H1 (cell line): ENCODE data around the gene KLHL3. TPM values are rescaled to one million over a fixed set of nuclear protein-coding genes. Genes with fewer than 3 reads are reported as not detected.

Experiments used
- CTCF ChIA-PET: fragments of 300-600 bp; sonication (Branson Sonifier 250); formaldehyde crosslinking; loops from one replicate; lab custom pipeline; 2021; ENCODE audit not compliant: partially characterized antibody; lab: Charles Lee
- POLR2A ChIA-PET: fragments of 300-600 bp; sonication (Branson Sonifier 250); formaldehyde crosslinking; loops from one replicate; lab custom pipeline; 2021; ENCODE audit warnings: inconsistent platforms; ENCODE audit not compliant: partially characterized antibody; lab: Charles Lee
- DNase-seq, 2 experiments: peaks; one replicate each; pipeline versions ENCODE4 v3.0.0 to v3.0.0-alpha.2; 2010 to 2022; ENCODE audit warnings: low spot score in 2 of 2, low read depth in 1 of 2, mixed read lengths in 1 of 2
- FAIRE-seq: peaks from 2 replicates; lab custom pipeline; 2011; peaks lifted over from hg19 to GRCh38; lab: Jason Lieb, UNC
- H2AFZ ChIP-seq: 2 replicates; pipeline ENCODE4 v1.8.1; 2012; ENCODE audit warnings: low read length, inconsistent platforms
- H2AK5ac ChIP-seq: 2 replicates; pipeline ENCODE4 v1.6.1; 2013; ENCODE audit warnings: low read depth, low read length
- H2BK120ac ChIP-seq: replicated peaks from 2 replicates; pipeline ENCODE3; 2013; ENCODE audit warnings: low read depth, low read length, inconsistent platforms
- H2BK12ac ChIP-seq: 2 replicates; pipeline ENCODE4 v1.6.1; 2013; ENCODE audit warnings: low read depth, low read length
- H2BK15ac ChIP-seq: 2 replicates; pipeline ENCODE4 v1.6.1; 2013; ENCODE audit warnings: low read length
- H2BK20ac ChIP-seq: 2 replicates; pipeline ENCODE4 v1.6.1; 2013; ENCODE audit warnings: low read length
- H2BK5ac ChIP-seq: 2 replicates; pipeline ENCODE4 v1.6.1; 2013; ENCODE audit warnings: low read depth, low read length
- H3K14ac ChIP-seq: 2 replicates; pipeline ENCODE4 v1.6.1; 2013; ENCODE audit warnings: inconsistent platforms; ENCODE audit not compliant: insufficient read length
- H3K18ac ChIP-seq: 2 replicates; pipeline ENCODE4 v1.6.1; 2013; ENCODE audit warnings: low read length; ENCODE audit errors: extremely low read depth
- H3K23ac ChIP-seq: 2 replicates; pipeline ENCODE4 v1.6.1; 2013; ENCODE audit warnings: inconsistent platforms; ENCODE audit not compliant: insufficient read length
- H3K23me2 ChIP-seq: 2 replicates; pipeline ENCODE4 v1.6.1; 2013; ENCODE audit warnings: low read depth, low read length
- H3K27ac ChIP-seq: 2 replicates; pipeline ENCODE4 v1.6.1; 2011; ENCODE audit warnings: low read depth, low read length, inconsistent platforms
- H3K27me3 ChIP-seq, 4 experiments: replicated peaks in 1 of 4; 1 replicate in 1 of 4; 2 replicates in 3 of 4; pipeline versions ENCODE4 v1.6.1 to v1.8.1; 2011 to 2013; ENCODE audit warnings: low read length in 3 of 4, mild to moderate bottlenecking in 3 of 4, inconsistent platforms in 2 of 4, mixed read lengths in 2 of 4, moderate library complexity in 1 of 4; ENCODE audit not compliant: control insufficient read depth in 3 of 4, insufficient read depth in 3 of 4; ENCODE audit errors: extremely low read depth in 1 of 4
- H3K36me3 ChIP-seq, 4 experiments: 2 replicates each; pipeline versions ENCODE4 v1.6.1 to v1.8.1; 2011 to 2013; ENCODE audit warnings: mild to moderate bottlenecking in 4 of 4, low read length in 3 of 4, moderate library complexity in 2 of 4, control low read depth in 1 of 4, inconsistent platforms in 1 of 4; ENCODE audit not compliant: insufficient read depth in 4 of 4, control insufficient read depth in 2 of 4
- H3K4ac ChIP-seq: replicated peaks from 2 replicates; pipeline ENCODE3; 2013; ENCODE audit warnings: low read length, low read depth, mixed read lengths, inconsistent platforms; ENCODE audit not compliant: insufficient read length
- H3K4me1 ChIP-seq, 4 experiments: replicated peaks in 1 of 4; 1 replicate in 1 of 4; 2 replicates in 3 of 4; pipeline versions ENCODE4 v1.6.1 to v1.8.1; 2011 to 2013; ENCODE audit warnings: low read length in 3 of 4, inconsistent platforms in 2 of 4, mixed read lengths in 1 of 4; ENCODE audit not compliant: insufficient read depth in 4 of 4, control insufficient read depth in 3 of 4
- H3K4me2 ChIP-seq, 2 experiments: 2 replicates each; pipeline versions ENCODE4 v1.6.1 to v1.8.1; 2011 to 2013; ENCODE audit warnings: low read depth in 2 of 2, low read length in 2 of 2, control low read depth in 1 of 2, inconsistent platforms in 1 of 2, mild to moderate bottlenecking in 1 of 2; ENCODE audit not compliant: insufficient read depth in 1 of 2
- H3K4me3 ChIP-seq, 4 experiments: fragments of 200-600, 300-600 bp in 1 of 4; sonication (generic), shearing (Covaris generic), sonication (Bioruptor Twin) in 1 of 4; 2 replicates each; pipeline versions ENCODE4 v1.5.1 to v1.8.1; 2011 to 2016; ENCODE audit warnings: low read length in 4 of 4, low read depth in 3 of 4, control low read depth in 2 of 4, inconsistent platforms in 2 of 4, mild to moderate bottlenecking in 2 of 4, mixed read lengths in 1 of 4, moderate library complexity in 1 of 4; ENCODE audit not compliant: insufficient read depth in 2 of 4; ENCODE audit errors: extremely low read depth in 1 of 4
- H3K56ac ChIP-seq: replicated peaks from 2 replicates; pipeline ENCODE3; 2013; ENCODE audit warnings: low read depth, mild to moderate bottlenecking, mixed read lengths, low read length, inconsistent platforms; ENCODE audit not compliant: insufficient read length
- H3K79me1 ChIP-seq: 2 replicates; pipeline ENCODE4 v1.6.1; 2013; ENCODE audit warnings: low read depth, low read length, control low read depth
- H3K79me2 ChIP-seq, 2 experiments: 2 replicates each; pipeline versions ENCODE4 v1.6.1 to v1.8.1; 2012 to 2013; ENCODE audit warnings: low read length in 2 of 2, mild to moderate bottlenecking in 2 of 2, inconsistent platforms in 1 of 2; ENCODE audit not compliant: insufficient read depth in 2 of 2, control insufficient read depth in 1 of 2
- H3K9ac ChIP-seq, 4 experiments: replicated peaks in 1 of 4; 1 replicate in 1 of 4; 2 replicates in 3 of 4; pipeline versions ENCODE4 v1.6.1 to v1.8.1; 2011 to 2013; ENCODE audit warnings: low read depth in 3 of 4, low read length in 3 of 4, control low read depth in 2 of 4, mild to moderate bottlenecking in 2 of 4, moderate library complexity in 2 of 4, inconsistent platforms in 1 of 4; ENCODE audit errors: extremely low read depth in 1 of 4
- H3K9me3 ChIP-seq, 2 experiments: 2 replicates each; pipeline versions ENCODE4 v1.6.1 to v1.8.1; 2012 to 2013; ENCODE audit warnings: mild to moderate bottlenecking in 2 of 2, moderate library complexity in 2 of 2, control low read depth in 1 of 2, inconsistent platforms in 1 of 2, low read depth in 1 of 2, low read length in 1 of 2, mixed read lengths in 1 of 2; ENCODE audit not compliant: insufficient read depth in 2 of 2
- H4K20me1 ChIP-seq, 2 experiments: replicated peaks in 1 of 2; 2 replicates each; pipeline versions ENCODE3 to v1.8.1; 2011 to 2013; ENCODE audit warnings: inconsistent platforms in 2 of 2, low read length in 2 of 2, mild to moderate bottlenecking in 1 of 2; ENCODE audit not compliant: insufficient read depth in 2 of 2, control insufficient read depth in 1 of 2
- H4K5ac ChIP-seq: 2 replicates; pipeline ENCODE4 v1.6.1; 2013; ENCODE audit warnings: low read length, low read depth, mixed read lengths, inconsistent platforms; ENCODE audit not compliant: insufficient read length
- H4K8ac ChIP-seq: 2 replicates; pipeline ENCODE4 v1.8.0; 2013; ENCODE audit warnings: mild to moderate bottlenecking, moderate library complexity, low read length, inconsistent platforms; ENCODE audit not compliant: insufficient read depth; ENCODE audit errors: extremely low read depth
- H4K91ac ChIP-seq: replicated peaks from 2 replicates; pipeline ENCODE3; 2013; ENCODE audit warnings: low read length, mixed read lengths, inconsistent platforms; ENCODE audit not compliant: insufficient read length
- ASH2L ChIP-seq: fragments of 200-600, 300-600 bp; sonication (generic); IDR thresholded peaks from one replicate; pipeline ENCODE4 v1.7.1; 2017; ENCODE audit warnings: low read length
- BRCA1 ChIP-seq: IDR thresholded peaks from 2 replicates; pipeline ENCODE4 v1.6.1; 2012; ENCODE audit warnings: low read depth, low read length, improper control_type of control experiment
- CEBPB ChIP-seq: IDR thresholded peaks from 2 replicates; pipeline ENCODE4 v1.6.1; 2012; ENCODE audit warnings: low read depth, low read length
- HDAC2 ChIP-seq, 2 experiments: fragments of 300-600 bp in 1 of 2; sonication (generic) in 1 of 2; IDR thresholded peaks; 2 replicates each; pipeline ENCODE4 v1.6.1; 2011 to 2012; ENCODE audit warnings: low read depth in 2 of 2, low read length in 2 of 2, mild to moderate bottlenecking in 2 of 2, moderate library complexity in 2 of 2, borderline replicate concordance in 1 of 2, inconsistent platforms in 1 of 2
- JUN ChIP-seq: IDR thresholded peaks from 2 replicates; pipeline ENCODE4 v1.6.1; 2011; ENCODE audit warnings: low read depth, mild to moderate bottlenecking, improper control_type of control experiment, low read length
- KDM4A ChIP-seq: IDR thresholded peaks from one replicate; pipeline ENCODE4 v1.7.1; 2012; ENCODE audit warnings: low read depth, mild to moderate bottlenecking, moderate library complexity, low read length, inconsistent platforms; ENCODE audit not compliant: severe bottlenecking
- POLR2A ChIP-seq, 2 experiments: IDR thresholded peaks; 1 replicate in 1 of 2; 2 replicates in 1 of 2; pipeline ENCODE4 v1.6.1; 2011; ENCODE audit warnings: low read depth in 2 of 2, low read length in 2 of 2, mild to moderate bottlenecking in 2 of 2; ENCODE audit errors: control extremely low read depth in 1 of 2
- POLR2AphosphoS5 ChIP-seq: IDR thresholded peaks from 2 replicates; pipeline ENCODE4 v1.6.1; 2011; ENCODE audit warnings: low read depth, low read length
- RAD21 ChIP-seq, 2 experiments: IDR thresholded peaks in 1 of 2; conservative IDR thresholded peaks in 1 of 2; 2 replicates each; pipeline ENCODE4 v1.6.1; 2011; ENCODE audit warnings: low read depth in 2 of 2, low read length in 2 of 2, improper control_type of control experiment in 1 of 2, inconsistent platforms in 1 of 2, mild to moderate bottlenecking in 1 of 2, moderate library complexity in 1 of 2
- RBBP5 ChIP-seq: IDR thresholded peaks from 2 replicates; pipeline ENCODE4 v1.7.1; 2012; ENCODE audit warnings: low read depth, mild to moderate bottlenecking, inconsistent platforms, low read length, moderate library complexity, borderline replicate concordance
- USF2 ChIP-seq: IDR thresholded peaks from 2 replicates; pipeline ENCODE4 v1.6.1; 2011; ENCODE audit warnings: low read length, improper control_type of control experiment
- WGBS, 2 experiments: shearing (Covaris generic) in 1 of 2; methylation state at CpG; one replicate each; pipeline versions ENCODE4 v1.1.6 to v1.1.7; 2013 to 2015; ENCODE audit warnings: low lambda C conversion rate in 2 of 2, mixed read lengths in 2 of 2, inconsistent platforms in 1 of 2, low coverage in 1 of 2, missing lambda C conversion rate in 1 of 2; ENCODE audit not compliant: insufficient replicate concordance in 2 of 2, insufficient coverage in 1 of 2, insufficient read length in 1 of 2; ENCODE audit errors: extremely low coverage in 1 of 2, missing lambda C conversion rate in 1 of 2; 5-methylcytosine and 5-hydroxymethylcytosine counted together
- polyA plus RNA-seq, 7 experiments: library from polyadenylated mRNA; depleted of rRNA in 3 of 7; stranded (reverse) in 5 of 7; unstranded in 2 of 7; fragments of >200 nt in 5 of 7; fragments of 200-250 nt in 2 of 7; gene quantifications; 1 replicate in 5 of 7; 2 replicates in 1 of 7; 4 replicates in 1 of 7; pipeline versions ENCODE4 v1.2.1 to v1.2.3, GENCODE V29; 2011 to 2013; ENCODE audit warnings: missing spikeins in 2 of 7, mixed read lengths in 2 of 7
- total RNA-seq: library from RNA; stranded (reverse); fragmentation: NEBNext Ultra II Directional; extraction: Animal tissue kit (Norgen Biotek cat#: 25700); gene quantifications from 2 replicates; pipeline ENCODE4 v1.2.1, GENCODE V29; 2021

KLHL3 gene
- total and polyA plus RNA-seq, 2 of the 8 experiments (the other 6 are each of a cell fraction or from before 2014, with no cell fraction given): 7.4 to 13.7 TPM

- H3K9me3 ChIP-seq: peaks cover 4 to 7% of the 10 kb centered on the region in 2 experiments; a peak in 1 of 4 replicates
- H2BK15ac ChIP-seq: no peak overlapping the region
- no peaks in the 10 kb centered on the region for H3K27me3 ChIP-seq
- no peak overlapping the region for H2AFZ ChIP-seq
- no peak overlapping the region for H4K8ac ChIP-seq
- no peaks in the 10 kb centered on the region for H3K4me1 ChIP-seq
- H3K4me2 ChIP-seq: no peak overlapping the region
- H2AK5ac ChIP-seq: no peak overlapping the region
- no peak overlapping the region for H2BK20ac ChIP-seq
- no peak for DNase-seq
- H3K79me1 ChIP-seq: no peaks in the 10 kb centered on the region
- H3K36me3 ChIP-seq: no peaks in the 10 kb centered on the region
- no peak overlapping the region for H3K56ac ChIP-seq
- H4K20me1 ChIP-seq: no peaks in the 10 kb centered on the region
- H3K9ac ChIP-seq: no peak overlapping the region
- no peaks in the 10 kb centered on the region for H3K79me2 ChIP-seq
- WGBS, 2 experiments: 79% methylated on average over 3 of the region's 3 CpGs; no CpG with 5 or more reads in 1 of the 2 experiments
- no peak overlapping the region for H2BK120ac ChIP-seq
- TF ChIP-seq JUN (no peak), USF2 (no peak), ASH2L (no peak), RBBP5 (no peak), HDAC2 (IDR thresholded peaks at IDR 0.05; ENCODE audit: borderline replicate concordance in 1 of 2, low read depth in 2 of 2, low read length in 2 of 2) (no peak), KDM4A (no peak), RAD21 (IDR thresholded peaks at IDR 0.05 in 1 of 2, conservative IDR thresholded peaks at IDR 0.05 in 1 of 2; ENCODE audit: low read depth in 2 of 2, low read length in 2 of 2) (no peak), BRCA1 (no peak), POLR2AphosphoS5 (no peak), POLR2A (IDR thresholded peaks at IDR 0.05; ENCODE audit: control extremely low read depth in 1 of 2, low read depth in 2 of 2, low read length in 2 of 2) (no peak), CEBPB (no peak)
- H3K23ac ChIP-seq: no peak overlapping the region
- CTCF ChIA-PET: interaction anchor here (0.6 to 2.1 kb wide), 3 partner anchors 10 to 101 kb away, joined by 3 to 7 read pairs (median 5); no protein-coding TSS in a partner anchor
- no peak overlapping the region for H3K14ac ChIP-seq
- H2BK12ac ChIP-seq: no peak overlapping the region
- no peak overlapping the region for H4K5ac ChIP-seq
- no peak overlapping the region for H3K4ac ChIP-seq
- POLR2A ChIA-PET: interaction anchor here (1.5 kb wide), 1 partner anchor 9 kb away, joined by 3 read pairs; no protein-coding TSS in a partner anchor
- no peak overlapping the region for H3K4me3 ChIP-seq
- no peak for FAIRE-seq
- no peak overlapping the region for H3K27ac ChIP-seq
- H3K18ac ChIP-seq: no peak overlapping the region
- H4K91ac ChIP-seq: no peak overlapping the region
- H3K23me2 ChIP-seq: no peaks in the 10 kb centered on the region
- no peak overlapping the region for H2BK5ac ChIP-seq
These were observed 25.7 kb upstream of the KLHL3 start for GRCh38 chr5:137761566-137761965.
